GM18520 (cell line): ENCODE results near the gene INA.

ENCODE experiments used
- ATAC-seq: cut with Tn5 transposase; IDR thresholded peaks from one replicate; pipeline ENCODE4 v1.9.1; 2021; ENCODE audit not compliant: unreplicated experiment

INA gene

GRCh38 chr10:103273041-103273441 is 3.9 kb upstream of the INA start:
- ATAC-seq, result no peak

- ATAC-seq, result no peak
Observed at GRCh38 chr10:103276251-103276895, 565 bp upstream of the INA start.

- no peak for ATAC-seq
Observed at GRCh38 chr10:103277713-103278536, 987 bp downstream of the INA start.

- ATAC-seq, result no peak
Observed at GRCh38 chr10:103278537-103278823, 1.5 kb downstream of the INA start.

- ATAC-seq, result no peak
Observed at GRCh38 chr10:103278862-103279298, 1.9 kb downstream of the INA start.

- no peak for ATAC-seq
Observed at GRCh38 chr10:103280031-103280430, 3.1 kb downstream of the INA start.

GRCh38 chr10:103280506-103280905 is 3.6 kb downstream of the INA start:
- no peak for ATAC-seq

- no peak for ATAC-seq
Observed at GRCh38 chr10:103281753-103282152, 4.8 kb downstream of the INA start.

- ATAC-seq, result no peak
Observed at GRCh38 chr10:103282961-103283360, 6.0 kb downstream of the INA start.

GRCh38 chr10:103284170-103284569 is 7.2 kb downstream of the INA start:
- ATAC-seq, result no peak

GRCh38 chr10:103287992-103288391 is 11.1 kb downstream of the INA start:
- no peak for ATAC-seq

- no peak for ATAC-seq
Observed at GRCh38 chr10:103291588-103291987, 14.7 kb downstream of the INA start.

GRCh38 chr10:103295374-103296015 is 18.6 kb downstream of the INA start:
- no peak for ATAC-seq

- ATAC-seq, result no peak
Observed at GRCh38 chr10:103307594-103307993, 30.7 kb downstream of the INA start.

GRCh38 chr10:103310197-103310596 is 33.3 kb downstream of the INA start:
- no peak for ATAC-seq

GRCh38 chr10:103316087-103316486 is 39.1 kb downstream of the INA start:
- ATAC-seq, result no peak

GRCh38 chr10:103327906-103328305 is 51.0 kb downstream of the INA start:
- peak; percentile 41 for ATAC-seq

GRCh38 chr10:103333934-103334520 is 57.1 kb downstream of the INA start:
- ATAC-seq, result no peak

GRCh38 chr10:103334567-103334966 is 57.6 kb downstream of the INA start:
- ATAC-seq, result no peak

GRCh38 chr10:103336370-103336769 is 59.4 kb downstream of the INA start:
- no peak for ATAC-seq
